Measurements from ENCODE around the gene ALKBH6.
"Not testable (repeated sequence)": the region's sequence is repeated elsewhere in the genome, so short reads cannot be mapped to it uniquely, and the experiment has no call there.

Gene ALKBH6

DNA sequence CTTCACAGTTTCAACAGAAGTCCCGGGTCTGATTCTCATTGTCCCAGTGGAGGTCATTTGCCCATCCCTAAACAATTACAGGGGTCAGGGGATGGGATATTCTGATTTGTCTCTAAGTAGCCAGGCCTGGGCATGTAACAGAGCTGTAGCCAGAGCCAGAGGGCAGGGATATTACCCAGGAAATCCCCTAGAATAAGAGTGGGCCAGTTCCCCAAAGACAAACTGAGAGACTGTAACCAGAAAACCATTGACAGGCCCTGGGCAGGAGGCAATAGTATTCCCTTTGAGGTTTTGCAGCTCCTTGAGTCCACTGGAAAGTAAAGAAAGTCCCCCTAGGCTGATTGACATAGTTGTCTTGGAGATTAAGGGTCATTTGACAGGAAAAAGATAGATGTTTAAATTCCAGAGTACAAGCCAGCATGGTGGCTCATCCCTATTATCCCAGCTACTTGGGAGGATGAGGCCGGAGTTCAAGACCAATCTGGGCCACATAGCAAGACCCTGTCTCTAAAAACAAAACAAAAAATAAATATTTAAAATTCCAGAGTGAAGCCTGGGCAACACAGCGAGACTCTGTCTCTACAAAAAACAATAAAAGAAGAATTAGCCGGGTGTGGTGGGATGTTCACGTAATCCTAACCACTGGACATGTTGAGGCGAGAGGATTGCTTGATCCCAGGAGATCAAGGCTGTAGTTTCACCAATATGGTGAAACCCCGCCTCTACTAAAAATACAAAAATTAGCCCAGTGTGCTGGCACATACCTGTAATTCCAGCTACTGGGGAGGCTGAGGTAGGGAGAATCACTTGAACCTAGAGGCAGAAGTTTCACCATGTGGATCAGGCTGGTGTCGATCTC, 20.9 kb downstream of the ALKBH6 start:
- FAIRE-seq, result no peak

GRCh38 chr19:35991731-35992450, 22.1 kb downstream of the ALKBH6 start:
- no peak for FAIRE-seq

GRCh38 chr19:35990771-35991730, 23.0 kb downstream of the ALKBH6 start:
- FAIRE-seq, result no peak

GRCh38 chr19:35990156-35990555, 23.9 kb downstream of the ALKBH6 start:
- no peak for FAIRE-seq

DNA sequence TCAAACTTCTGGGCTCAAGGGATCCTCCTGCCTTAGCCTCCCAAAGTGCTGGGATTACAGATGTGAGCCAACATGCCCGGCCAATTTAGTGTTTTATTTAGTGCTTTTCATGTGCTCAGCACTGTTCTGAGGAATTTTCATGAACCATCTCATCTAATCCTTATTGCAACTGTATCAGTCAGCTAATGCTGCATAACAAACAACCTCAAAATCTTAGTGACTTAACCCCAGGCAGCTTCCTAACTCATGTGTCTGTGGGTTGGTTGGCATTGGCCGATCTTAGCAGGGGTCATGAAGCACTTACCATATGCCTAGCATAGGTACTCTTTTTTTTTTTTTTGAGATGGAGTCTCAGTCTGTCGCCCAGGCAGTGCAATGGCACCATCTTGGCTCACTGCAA, 25.2 kb downstream of the ALKBH6 start:
- no peak for FAIRE-seq

DNA sequence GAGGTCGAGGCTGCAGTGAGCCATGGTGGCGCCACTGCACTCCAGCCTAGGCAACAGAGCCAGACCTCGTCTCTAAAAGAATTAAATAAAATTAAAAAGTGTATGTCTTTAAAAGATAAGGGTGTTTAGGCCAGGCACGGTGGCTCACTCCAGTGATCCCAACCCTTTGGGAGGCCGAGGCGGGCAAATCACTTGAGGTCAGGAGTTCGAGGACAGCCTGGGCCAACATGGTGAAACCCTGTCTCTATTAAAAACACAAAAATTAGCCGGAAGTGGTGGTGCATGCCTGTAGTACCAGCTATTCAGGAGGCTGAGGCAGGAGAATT, 26.5 kb downstream of the ALKBH6 start:
- FAIRE-seq, result no peak

- FAIRE-seq, result no peak
Measured at GRCh38 chr19:35986664-35987570, 27.1 kb downstream of the ALKBH6 start.

- no peak for FAIRE-seq
Measured at GRCh38 chr19:35986111-35986510, 27.9 kb downstream of the ALKBH6 start.

- FAIRE-seq, result no peak
Measured at GRCh38 chr19:35983177-35983576, 30.8 kb downstream of the ALKBH6 start.

GRCh38 chr19:35980997-35981396, 33.0 kb downstream of the ALKBH6 start:
- not testable (repeated sequence) for FAIRE-seq

DNA sequence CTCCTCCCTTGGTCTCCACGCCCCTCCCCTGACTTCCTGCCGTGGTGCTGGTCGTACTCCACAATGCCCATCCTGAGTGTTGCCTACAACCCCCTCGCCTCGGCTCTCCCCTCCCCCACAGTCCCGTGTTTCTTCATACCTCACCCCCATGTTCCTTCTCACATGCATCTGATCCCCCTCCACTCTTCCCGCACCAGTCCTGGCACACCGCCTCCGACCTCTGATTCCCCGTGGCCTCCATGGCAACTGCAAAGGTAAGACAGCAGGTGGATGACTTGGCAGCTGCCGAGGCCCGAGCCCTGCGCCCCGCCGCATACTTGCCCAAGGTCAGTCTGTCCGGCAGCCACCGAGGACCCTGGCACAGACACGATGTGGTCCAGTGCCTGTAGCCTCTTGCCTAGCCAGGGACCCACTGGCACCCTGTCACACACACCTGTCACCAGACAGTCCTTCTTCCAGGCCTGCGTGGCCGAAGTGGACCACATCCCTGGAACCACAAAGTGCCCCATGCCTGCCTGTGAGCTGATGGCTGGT, 35.1 kb downstream of the ALKBH6 start:
- no peak for FAIRE-seq

DNA sequence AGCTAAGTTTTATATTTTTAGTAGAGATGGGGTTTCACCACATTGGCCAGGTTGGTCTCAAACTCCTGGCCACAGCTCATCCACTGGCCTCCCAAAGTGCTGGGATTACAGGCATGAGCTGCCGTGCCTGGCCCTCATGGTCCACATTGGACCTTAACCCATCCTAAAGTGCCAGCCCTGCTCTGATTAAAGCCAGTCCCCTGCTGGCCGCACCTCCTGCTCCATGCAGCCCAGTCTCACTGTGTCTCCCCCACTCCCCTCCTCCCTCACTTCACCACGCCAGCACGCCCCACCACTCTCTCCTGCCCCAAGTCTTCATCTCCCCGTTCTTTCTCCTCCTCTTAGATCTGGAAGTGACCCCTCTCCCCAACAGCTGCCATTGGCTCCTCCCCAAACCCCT, 35.7 kb downstream of the ALKBH6 start:
- no peak for FAIRE-seq

DNA sequence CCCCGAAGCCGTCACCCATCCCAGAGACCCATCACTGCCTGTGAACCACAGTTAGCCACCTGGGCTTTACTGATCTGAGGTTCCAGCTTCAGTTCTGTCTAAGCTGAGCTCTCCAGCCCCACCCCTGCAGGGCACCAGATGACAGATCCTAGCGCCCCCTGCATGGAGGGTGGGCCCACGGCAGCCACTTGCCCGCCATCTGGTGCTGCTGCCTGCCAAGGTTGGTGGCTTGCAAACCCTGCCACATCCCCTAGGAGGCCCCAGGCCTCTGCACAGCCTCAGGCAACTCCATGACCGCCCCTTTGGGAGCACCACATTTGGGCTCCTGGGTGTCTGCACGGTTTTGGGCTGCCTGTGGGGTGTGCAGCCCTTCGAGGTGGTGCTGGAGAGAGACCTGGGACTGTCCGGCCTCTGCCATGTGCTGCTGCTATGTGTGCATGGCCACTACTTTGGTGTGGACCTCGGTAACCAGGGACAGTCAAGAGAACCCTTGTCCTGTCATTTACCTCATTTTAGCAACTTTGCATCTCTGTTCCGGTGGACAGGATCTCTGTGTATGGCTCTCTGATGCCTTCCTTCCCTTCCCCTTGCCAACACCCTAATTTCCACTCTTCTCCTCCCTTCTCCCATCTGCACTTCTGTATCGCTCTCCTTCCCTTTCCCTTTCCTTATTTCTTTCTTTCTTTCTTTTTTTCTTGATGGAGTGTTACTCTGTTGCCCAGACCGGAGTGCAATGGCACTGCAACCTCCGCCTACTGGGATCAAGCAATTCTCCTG, 36.4 kb downstream of the ALKBH6 start:
- no peak for FAIRE-seq

DNA sequence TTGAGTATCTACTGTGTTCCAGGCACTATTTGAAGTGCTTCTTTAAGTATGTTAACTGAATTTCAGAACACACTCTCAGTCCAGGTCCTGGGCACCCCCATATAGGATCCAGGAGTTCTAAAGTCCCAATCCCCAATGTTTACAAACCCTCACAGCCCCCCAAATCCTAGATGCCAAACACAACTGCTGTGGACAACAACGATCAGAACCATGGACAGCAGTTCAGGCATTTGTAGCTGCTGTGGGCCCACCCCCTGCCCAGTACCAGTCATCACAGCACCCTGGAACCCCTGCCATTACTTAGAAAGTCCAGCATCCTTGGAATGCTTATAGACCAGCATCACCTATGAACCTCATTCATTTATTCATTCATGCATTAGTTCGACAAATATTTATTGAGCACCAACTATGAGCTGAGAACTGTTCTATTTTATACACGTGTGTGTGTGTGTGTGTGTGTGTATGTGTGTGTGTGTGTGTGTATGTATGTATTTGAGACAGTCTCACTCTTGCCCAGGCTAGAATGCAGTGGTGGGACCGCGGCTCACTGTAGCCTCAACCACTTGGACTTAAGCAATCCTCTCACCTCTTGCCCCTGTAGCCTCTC, 38.3 kb downstream of the ALKBH6 start:
- no peak for FAIRE-seq

GRCh38 chr19:35973487-35973886, 40.5 kb downstream of the ALKBH6 start:
- no peak for FAIRE-seq

DNA sequence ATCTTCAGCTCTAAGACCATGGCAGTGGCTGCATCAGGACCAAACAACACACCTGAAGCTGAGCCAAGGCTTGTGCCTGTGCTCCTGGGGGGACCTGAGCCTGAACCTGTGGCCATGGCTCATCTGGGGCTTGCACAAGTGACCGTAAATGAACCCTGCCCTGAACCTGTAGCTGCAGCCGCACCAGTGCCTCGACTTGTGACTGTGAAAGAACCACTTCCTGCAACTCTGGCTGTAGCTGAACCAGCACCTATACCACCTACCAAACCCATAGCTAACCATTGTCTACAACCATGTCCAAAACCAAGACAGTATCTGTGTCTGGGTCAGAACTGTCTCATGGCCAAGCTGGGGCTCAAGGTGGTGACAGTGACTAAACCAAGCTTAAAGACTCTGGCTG, 47.2 kb downstream of the ALKBH6 start:
- FAIRE-seq, result no peak

DNA sequence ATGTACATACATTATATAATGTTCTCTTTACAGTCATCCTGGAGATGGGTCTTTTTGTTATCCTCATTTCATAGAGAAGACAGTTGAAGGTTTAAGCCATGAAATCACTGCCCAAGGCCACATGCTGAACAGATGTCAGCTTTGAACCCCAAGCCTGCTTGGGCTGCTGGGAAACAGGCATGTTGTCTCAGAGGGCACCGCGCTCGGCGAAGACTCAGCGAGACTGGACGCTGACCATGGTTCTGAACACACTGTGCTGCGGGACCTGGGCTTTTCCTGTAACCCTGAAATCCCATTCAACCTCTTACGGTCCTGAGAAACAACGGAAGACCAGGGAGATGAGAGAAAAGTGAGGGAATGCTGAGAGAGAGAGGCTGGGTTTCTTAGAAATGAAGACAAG, 50.5 kb downstream of the ALKBH6 start:
- no peak for FAIRE-seq

DNA sequence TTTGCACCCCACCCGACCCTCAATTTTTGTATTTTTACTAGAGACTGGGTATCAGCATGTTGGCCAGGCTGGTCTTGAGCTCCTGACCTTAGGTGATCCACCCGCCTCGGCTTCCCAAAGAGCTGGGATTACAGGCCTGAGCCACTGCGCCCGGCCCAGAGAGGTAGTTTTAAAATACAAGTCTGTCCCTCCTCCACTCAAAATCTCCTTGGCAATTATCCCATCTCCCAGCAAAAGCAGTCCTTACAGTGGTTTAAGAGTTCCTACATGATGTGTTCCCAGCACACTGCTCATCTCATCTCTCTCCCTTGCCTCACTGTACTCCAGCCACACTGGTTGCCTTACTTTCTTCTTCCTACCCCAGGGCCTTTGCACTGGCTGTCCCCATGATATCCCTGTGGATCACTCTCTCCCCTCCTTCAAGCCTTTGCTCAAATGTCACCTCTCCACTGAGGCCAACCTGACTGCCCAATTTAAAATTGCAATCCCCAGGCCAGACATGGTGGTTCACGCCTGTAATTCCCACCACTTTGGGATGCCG, 53.5 kb downstream of the ALKBH6 start:
- no peak for FAIRE-seq

DNA sequence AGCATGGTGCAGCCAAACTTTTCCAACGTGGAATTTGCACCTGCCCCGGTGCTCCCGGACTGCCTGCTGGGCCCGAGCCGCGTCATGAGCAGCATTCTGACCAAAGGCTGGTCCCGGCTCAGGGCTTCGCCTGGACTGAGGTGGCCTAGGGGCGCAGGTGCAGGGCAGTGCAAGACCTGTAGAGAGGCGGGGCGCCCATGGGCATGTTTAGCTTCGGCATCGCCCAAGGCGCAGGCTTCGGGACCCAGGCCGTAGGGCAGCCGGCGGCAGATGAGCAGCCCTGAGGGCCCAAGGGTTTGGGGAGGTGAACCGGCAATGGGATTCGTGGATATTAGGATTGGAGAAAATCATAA, 54.1 kb downstream of the ALKBH6 start:
- no peak for FAIRE-seq
